H1 (cell line): ENCODE measurements around the gene INSYN1.
"Not testable (repeated sequence)": the region's sequence is repeated elsewhere in the genome, so short reads cannot be mapped to it uniquely, and the experiment has no call there.

Experiments used
- CTCF ChIP-seq, 3 experiments: IDR thresholded peaks; 1 replicate in 2 of 3; 2 replicates in 1 of 3; pipeline versions ENCODE4 v1.5.1 to v1.6.1; 2011; ENCODE audit warnings: low read length in 3 of 3, mild to moderate bottlenecking in 3 of 3, inconsistent platforms in 2 of 3, low read depth in 1 of 3, moderate library complexity in 1 of 3; ENCODE audit not compliant: insufficient read depth in 1 of 3; ENCODE audit errors: control extremely low read depth in 1 of 3
- JUN ChIP-seq: IDR thresholded peaks from 2 replicates; pipeline ENCODE4 v1.6.1; 2011; ENCODE audit warnings: low read depth, mild to moderate bottlenecking, improper control_type of control experiment, low read length

GRCh38 chr15:73704142-73704868 is 48.8 kb downstream of the INSYN1 start:
- TF ChIP-seq JUN; CTCF (IDR thresholded peaks at IDR 0.05; ENCODE audit: control extremely low read depth in 1 of 3, insufficient read depth in 1 of 3, low read depth in 1 of 3, low read length in 3 of 3): not testable (repeated sequence)
